Endometrium (tissue), 2 donors: ENCODE measurements around the gene C1QTNF12.

Experiments
- FAIRE-seq: peaks from 2 replicates; lab custom pipeline; 2012; peaks lifted over from hg19 to GRCh38; lab: Jason Lieb, UNC
- donor health status: control.
- donor health status: control.

The C1QTNF12 gene

DNA sequence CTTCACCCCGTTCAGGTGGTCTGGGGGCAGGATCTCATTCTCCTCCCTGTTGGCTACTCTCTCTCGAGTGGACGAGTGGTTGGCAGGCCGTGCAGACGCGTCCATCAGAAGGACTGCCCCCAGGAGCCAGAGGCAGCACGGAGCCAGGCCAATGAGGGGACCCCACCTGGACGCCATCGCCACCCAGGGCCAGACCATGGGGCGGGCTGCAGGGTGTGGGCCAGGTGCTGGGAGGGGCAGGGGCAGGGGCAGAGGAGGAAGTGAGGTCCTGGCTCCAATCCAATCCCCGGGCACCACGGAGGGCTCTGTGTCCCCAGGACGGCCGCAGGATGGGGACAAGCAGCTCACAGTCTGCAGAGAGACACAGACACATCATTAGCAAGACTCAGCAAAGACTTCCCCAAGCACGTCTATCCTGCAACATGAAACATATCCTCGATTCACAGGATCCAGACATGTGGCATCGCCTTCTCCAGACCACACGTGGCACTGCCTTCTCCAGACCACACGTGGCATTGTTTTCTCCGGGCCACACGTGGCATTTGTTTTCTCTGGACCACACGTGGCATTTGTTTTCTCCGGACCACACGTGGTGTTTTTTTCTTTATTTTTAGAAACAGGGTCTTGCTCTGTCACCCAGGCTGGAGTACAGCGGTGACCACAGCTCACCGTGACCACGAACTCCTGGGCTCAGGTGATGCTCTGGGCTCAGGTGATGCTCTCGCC lies 17.8 kb downstream of the C1QTNF12 start:
- FAIRE-seq, result no peak

DNA sequence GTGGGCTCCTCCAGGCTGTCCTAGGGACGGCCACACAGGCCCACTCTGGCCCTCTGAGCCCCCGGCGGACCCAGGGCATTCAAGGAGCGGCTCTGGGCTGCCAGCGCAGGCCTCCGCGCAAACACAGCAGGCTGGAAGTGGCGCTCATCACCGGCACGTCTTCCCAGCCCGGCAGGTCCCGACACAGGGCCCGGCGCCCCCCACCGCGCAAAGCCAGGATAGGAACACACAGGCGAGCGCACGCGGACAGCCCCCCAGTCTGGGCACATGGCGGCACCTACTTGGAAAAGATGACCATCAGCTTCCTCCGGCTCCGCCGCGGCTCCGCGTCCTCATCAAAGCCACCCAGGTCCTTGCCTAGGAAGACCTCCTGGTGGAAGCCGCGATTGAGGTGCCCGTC lies 18.3 kb downstream of the C1QTNF12 start:
- no peak for FAIRE-seq

DNA sequence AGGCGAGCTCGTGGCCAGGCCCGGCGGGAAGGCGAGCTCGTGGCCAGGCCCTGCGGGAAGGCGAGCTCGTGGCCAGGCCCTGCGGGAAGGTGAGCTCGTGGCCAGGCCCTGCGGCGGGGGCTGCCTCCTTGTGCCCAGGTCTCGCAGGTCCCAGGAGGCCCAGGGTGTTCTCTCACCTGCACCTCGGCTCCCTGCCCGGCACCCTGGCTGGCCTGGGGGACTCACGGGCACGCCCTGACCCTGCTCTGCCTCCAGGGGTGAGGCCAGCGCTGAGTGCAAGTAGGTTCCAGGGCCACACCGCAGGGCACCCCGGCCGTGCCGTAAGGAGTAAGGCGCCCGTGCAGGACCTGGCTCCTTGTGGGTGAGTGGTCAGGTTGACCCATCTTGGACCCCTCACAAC lies 19.1 kb downstream of the C1QTNF12 start:
- FAIRE-seq, result no peak

DNA sequence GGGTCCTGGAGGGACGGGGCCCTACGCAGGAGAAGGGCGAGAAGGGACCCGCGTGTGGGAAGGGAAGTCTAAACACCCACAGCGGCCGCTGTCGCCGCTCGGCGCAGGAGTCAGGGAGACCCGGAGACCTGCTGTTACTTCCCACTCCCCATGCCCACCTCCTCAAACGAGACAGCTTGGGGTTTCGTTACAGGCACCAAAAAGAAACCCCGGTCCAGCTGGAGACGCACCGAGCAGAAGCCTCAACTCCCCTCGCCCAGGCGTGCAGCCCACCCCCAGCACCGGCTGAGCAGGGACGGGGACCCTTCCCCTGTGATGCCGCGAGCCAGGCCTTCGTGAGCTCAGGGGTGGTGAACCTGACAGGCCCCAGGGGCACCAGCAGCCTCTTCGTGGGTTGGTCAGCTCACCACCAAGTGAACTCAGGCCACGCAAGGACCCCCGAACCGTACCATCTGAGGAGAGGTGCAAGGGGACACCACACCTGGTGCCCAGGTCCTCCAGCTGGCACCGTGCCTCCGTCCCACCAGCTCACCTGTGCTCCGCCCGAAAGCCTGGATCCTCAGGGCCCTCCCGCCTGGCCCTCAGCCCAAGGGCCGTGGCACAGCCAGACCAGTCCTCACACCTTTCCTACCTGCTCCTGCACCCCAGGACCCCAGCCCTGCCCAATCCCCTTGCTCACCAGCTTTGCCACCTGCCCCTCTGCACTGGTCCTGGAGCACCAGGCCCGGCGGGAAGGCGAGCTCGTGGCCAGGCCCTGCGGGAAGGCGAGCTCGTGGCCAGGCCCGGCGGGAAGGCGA lies 19.8 kb downstream of the C1QTNF12 start:
- no peak for FAIRE-seq

DNA sequence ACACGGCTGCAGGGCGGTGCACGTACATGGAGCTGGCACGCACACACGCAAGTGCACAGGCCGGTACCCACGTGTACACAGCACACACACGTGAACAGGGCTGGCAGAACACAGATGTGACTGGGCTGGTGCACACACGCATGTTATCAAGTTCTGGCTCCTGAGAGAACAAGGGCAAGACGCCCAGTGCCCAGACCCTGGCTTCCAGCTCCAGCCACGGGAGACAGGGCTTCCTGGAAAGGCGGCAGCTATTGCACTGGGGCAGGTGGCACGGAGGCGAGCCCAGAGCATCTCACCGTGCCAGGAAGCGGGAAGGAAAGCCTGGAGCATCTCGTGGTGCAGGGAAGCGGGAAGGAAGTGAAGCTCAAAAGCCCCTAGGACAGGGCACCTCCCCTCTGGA lies 20.6 kb downstream of the C1QTNF12 start:
- FAIRE-seq, result no peak

DNA sequence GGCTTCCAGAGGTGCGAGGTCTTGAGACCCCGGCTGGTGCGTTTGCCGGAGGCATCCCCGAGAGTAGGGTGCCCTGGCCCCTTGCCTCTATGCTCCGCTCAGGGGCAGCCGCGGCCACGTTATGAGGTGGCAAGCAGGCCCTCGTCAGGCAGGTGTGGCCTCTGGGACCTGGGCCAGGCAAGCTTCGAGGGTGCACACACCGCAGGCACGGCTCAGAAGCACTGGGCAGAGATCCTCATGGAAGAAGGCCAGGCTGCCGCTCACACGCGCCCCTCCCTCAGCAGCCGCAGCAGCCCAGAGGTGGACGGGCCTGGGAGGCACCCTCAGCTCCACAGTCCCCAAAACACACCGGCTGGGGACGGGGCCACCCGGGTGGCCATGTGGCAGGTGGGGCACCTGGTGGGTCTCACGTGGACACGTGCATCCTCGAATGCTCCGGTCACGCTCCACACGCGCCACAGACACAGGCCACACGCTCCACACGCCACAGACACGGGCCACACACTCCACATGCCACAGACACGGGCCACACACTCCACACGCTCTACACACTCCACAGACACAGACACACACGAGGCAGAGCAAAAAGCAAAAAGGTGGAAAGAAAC lies 21.2 kb downstream of the C1QTNF12 start:
- no peak for FAIRE-seq

DNA sequence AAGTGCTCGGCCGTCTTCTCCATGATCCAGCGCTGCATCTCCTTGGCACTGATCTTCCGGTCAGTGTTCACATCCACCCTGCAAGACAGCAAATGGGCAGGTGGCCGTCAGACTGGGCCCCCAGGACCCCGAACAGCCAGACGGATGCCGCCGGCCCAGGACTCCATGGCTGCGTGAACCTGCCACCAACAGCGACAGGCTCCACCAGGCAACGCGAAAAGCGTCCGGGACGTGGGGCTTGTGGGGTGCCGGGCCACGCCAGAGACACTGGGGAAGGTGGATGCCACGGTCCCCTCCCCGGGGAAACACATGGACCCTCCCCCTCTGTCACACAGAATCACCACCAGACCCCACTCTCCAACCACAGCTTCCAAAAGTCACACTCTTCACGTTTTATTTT lies 22.6 kb downstream of the C1QTNF12 start:
- no peak for FAIRE-seq

DNA sequence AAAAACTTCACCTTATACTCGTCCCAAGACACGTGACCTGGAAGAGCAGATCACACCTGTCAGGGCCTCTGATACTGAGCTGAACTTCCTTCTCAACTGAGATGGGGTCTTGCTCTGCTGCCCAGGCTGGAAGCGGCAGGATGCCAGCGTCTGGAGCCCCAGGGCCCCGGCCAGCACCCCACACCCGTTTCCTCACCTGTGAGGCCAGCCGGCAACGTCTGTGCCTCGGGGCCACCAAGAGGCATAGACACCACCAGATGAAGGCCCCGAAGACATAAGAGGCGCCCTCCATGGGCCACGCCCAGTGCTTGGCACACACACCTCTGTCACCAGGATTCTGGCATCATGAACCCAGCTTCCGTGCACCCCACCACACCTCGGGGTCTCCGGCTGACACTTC lies 23.2 kb downstream of the C1QTNF12 start:
- FAIRE-seq, result no peak

DNA sequence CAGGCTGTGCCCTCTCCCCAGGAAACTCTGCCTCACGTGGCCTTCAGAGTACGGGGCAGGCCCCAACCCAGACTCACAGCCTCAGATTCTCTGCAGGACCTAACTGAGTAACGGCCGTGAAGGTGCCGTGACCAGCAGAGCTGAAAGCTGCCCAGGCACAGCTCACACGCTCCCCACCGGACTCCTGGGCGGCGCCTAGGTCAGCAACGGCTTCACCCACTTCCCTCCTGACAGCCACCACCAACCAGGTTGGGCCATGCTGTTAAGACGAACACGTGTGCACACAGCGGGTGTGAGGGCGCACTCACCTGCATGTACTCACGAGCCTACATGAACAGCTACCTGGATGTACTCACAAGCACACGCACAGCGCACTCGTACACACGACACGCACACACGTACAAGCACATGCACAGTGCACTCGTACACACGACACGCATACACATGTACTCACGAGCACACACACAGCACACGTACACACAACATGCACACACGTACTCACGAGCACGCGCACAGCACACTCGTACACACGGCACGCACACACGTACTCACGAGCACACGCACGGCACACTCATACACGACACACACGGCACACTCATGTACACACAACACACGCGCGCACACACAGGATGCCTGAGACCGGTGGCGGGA lies 23.8 kb downstream of the C1QTNF12 start:
- FAIRE-seq, result no peak

DNA sequence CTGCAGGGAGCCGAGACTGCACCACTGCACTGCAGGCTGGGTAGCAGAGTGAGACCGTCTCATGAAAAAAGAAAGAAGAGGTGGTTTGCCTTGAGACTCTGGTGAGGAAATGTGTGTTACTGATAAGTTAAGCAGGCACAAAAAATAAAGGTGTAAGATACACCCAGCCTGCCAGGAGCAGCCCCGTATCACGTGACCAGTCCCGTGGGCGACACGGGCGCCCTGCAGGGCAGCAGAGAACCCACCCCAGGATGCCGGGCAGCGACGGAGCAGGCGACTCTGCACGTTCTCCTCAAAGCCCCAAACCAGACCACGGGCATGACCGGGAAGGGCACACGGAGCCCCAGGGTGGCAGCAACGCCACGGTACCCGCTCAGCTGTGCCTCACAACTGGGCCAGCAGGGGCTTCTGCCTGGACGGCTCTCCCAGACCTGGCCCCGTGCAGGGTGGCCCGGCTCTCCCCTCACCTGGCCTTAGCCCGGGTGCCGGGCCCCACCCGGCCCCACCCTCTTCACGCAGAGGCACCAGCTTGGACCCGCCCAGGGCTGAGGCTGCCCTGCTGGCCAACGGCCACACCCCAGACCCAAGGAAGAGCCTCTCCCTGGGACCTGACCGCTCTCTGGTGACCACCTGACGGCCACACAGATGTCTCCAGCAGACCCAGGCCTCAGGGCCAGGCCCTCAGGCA lies 24.5 kb downstream of the C1QTNF12 start:
- no peak for FAIRE-seq

DNA sequence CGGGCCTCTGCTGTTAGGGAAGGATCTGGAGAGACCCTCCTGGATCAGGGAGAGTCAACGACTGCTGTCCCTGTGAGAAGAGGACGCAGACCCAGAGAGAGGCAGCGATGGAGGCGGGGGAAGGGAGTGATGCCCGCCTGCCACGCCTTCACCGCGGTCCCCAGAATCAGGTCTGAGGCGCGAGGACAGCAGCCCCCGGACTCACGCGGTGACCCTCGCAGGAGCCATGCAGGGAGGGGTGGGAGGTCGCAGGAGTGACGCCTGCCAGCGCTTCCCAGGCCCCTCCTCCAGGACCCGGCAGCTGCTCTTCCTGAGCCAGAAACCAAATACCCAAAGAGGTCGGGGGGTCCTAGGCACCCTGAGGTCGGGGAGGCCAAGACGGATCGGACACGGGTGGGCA lies 26.3 kb downstream of the C1QTNF12 start:
- no peak for FAIRE-seq

DNA sequence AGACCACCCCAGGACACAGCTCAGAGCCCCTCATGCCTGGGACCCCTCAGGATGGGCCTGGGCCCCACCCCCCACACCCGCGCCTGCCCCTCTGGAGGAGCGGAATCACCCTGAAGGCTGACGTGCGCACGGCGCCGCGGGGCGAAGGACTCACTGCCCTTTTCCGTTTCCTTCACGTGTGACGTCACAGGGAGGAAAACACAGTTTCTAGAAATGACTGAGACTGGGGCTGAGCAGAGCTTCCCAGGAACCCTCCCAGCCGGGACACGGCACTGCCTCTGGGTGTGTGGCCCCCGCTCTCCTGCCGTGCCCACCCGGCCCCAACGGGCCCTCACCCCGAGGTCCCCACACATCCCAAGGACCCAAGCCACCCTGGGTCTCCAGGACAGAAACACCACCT lies 27.2 kb downstream of the C1QTNF12 start:
- no peak for FAIRE-seq

DNA sequence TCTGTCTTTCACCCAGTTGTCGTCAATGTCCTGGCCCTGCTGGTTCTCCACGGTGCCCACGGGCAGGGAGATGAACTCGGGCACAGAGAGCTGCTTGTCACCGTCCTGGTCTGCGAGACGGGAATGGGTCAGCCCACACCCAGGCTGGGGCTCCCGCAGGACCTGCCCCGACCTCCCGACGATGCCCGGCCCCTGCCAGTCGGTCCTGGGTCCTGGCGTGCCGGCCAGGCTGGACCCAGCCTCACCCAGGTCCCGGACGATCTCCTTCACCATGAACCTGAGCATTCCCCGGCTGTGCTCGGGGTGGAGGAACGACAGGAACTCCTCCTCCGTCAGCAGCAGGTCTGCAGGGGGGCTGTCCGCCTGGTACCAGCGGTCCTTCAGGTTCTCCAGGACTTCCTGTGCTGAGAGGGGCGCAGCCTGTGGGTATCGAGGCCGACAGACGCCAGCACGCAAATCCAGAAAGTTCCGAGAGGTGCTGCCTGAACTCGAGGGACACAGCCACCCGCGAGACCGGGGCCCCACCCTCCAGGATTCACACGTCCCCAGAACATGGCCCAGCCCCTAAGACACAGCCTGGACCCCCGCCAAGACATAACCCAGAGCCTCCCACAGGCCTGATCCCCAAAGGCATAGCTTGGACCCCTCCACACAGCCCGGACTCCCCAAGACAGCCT lies 27.9 kb downstream of the C1QTNF12 start:
- FAIRE-seq, result no peak

DNA sequence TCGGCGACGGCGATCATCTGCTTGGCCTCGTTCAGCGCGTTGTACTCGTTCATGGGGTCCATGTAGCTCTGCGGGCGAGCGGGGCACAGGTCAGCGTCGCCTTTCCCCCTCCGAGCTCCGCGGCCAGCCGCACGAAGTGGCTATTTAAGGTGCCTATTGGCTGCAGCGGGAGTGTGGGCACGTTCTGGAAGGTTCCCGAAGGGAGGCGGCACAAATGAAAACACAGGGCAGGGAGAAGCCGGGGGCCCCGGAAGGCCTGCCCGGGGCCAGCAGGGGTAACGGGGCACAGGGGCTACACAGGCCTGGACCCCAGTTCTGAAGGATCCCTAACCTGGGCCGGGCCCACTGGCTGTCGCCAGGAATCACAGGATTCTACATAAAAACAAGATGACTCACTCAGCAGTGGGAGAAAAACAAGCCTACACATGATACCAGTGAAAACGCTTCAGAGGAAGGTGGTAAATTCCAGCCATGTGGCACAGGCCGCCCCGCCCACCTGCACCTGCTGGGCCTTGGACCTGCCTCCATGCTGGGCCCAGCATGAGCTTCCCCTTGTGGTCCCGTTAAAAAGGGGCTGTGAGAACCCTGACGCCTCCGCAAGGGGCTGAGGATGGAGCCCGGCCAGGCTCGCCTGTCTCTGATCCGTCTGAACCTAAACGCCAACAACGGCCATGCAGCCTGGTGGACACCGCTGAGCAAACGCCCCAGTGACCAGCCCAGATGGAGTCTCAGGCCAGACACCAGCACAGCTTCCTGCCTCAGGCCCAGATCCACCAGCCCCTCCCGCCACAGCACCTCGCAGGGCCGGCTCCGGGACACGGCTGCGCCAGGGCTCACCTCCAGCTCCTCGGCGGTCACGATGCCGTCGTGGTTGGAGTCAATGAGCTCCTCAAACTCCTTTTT lies 28.6 kb downstream of the C1QTNF12 start:
- FAIRE-seq, result no peak

DNA sequence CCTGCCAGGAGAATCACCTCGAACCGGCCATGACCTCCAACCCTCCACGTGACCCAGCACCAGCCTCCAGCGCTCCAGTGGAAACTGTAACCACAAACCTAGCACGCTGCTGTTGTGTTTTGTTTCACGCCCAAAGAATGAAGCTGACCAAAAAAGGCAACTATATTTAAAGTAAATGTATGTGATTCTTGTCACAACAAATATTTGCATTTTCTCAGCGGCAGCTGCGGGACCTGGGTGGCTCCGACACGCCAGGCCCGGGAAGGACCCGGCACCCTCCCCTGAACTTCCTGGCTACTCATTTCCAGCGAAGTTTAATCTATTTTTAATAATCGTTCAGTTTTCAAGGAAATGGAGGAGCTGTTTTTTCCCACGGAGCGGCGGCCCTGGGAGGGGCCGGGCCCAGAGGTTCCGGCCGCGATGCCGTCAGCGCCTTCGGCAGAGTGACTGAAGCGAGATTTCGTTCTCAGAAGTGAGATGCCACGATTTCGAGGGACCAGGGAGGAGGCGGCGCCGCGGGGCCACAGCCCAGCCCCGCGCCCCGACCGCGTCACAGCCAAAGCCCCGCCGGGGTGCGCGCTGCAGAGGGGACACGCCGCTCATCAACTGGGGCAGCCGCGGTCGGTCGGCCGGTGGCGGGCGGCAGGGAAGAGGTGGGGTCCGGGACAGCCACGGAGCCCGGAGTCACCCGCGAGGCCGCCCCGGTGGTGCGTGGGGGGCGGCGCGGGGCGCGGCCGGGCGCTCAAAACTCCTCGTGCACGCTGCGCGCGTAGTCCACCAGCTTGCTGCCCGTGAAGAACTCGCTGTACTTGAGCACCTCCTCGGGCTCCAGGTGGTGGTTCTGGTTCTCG lies 29.5 kb downstream of the C1QTNF12 start:
- FAIRE-seq, result no peak

DNA sequence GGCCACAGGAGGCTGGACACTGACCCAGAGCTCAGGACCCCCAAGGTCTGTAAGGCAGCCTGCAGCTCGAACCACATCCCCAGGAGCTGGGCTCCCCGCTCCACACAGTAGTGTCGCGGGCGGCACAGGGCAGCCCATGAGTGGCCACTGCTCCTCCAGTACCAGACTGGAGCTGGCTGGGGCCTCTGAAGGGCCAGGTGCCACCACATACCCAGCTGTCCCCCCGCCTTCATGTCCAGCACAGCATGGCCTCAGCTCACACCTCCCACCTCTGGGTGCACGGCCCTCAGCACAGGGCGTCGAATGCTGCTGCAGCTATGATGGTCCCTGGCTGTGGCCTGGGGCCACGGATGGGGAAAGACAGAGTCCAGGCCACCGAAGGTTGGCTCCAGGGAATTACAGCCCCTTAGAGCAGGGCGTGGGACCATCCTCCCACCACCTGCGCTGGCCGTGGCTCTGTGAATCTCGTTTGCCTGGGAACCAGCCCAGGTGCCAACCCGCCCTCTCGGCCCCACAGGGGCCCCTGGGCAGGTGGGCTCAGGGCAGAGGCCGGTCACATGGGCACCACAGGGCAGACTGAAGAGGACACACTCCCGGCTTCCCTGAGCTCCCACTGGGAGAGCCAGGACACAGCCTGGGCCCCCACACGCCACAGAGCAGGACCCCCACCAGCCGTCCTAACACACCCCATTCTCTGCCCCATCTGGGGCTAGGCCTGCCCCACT lies 30.5 kb downstream of the C1QTNF12 start:
- FAIRE-seq, result no peak

DNA sequence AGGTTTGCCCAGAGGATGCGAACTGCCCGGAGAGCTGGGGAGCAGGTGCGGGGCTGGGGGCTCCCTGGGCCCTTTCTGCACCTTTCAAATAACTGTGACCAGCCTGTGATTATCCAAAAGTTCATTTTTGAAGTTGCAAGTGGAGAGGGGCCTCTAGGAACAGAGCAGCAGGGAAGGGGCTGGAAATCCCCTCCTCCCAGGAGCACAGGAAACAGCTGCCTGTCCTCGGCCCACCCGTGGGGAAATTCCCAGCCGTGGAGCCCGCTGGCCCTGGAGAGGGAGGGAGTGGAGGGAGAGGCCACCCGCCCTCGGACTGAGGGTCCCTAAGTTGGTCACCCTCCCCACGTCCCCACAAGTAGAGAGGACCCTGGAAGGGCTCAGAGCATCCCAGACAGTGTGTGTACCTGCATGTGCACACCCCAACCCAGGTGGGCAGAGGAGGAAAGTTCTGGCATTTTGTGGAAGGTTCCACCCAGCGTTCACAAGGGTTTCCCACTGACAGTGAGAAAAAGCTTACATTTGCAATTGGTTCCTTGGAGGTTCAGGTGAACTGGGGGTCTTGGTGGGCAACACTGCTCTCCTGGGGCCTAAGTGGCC lies 31.3 kb downstream of the C1QTNF12 start:
- no peak for FAIRE-seq
